ENCODE measurements around the gene FAXDC2. TPM values are rescaled to one million over a fixed set of nuclear protein-coding genes. Genes with fewer than 3 reads are reported as not detected.

Gene FAXDC2
- polyA plus RNA-seq, 3 donors, result 30.4 to 47.9 (median 33.5) TPM

- DNase-seq (ENCODE audit: extremely low read depth in 1 of 11, low read depth in 9 of 11, low spot score in 4 of 11), result no peak
These were observed 34.6 kb downstream of the FAXDC2 start for GRCh38 chr5:154815684-154816247.

- DNase-seq (ENCODE audit: extremely low read depth in 1 of 11, low read depth in 9 of 11, low spot score in 4 of 11), result no peak
These were observed 35.4 kb downstream of the FAXDC2 start for GRCh38 chr5:154815025-154815424.

GRCh38 chr5:154813736-154814135 is 36.7 kb downstream of the FAXDC2 start:
- no peak for DNase-seq (ENCODE audit: extremely low read depth in 1 of 11, low read depth in 9 of 11, low spot score in 4 of 11)

GRCh38 chr5:154813158-154813557 is 37.2 kb downstream of the FAXDC2 start:
- no peak for DNase-seq (ENCODE audit: extremely low read depth in 1 of 11, low read depth in 9 of 11, low spot score in 4 of 11)

GRCh38 chr5:154811653-154812465 is 38.5 kb downstream of the FAXDC2 start:
- peak in 10 of 11 donors; percentile 20 to 42 (median 27) for DNase-seq (ENCODE audit: extremely low read depth in 1 of 11, low read depth in 9 of 11, low spot score in 4 of 11)

GRCh38 chr5:154811239-154811638 is 39.2 kb downstream of the FAXDC2 start:
- DNase-seq (ENCODE audit: extremely low read depth in 1 of 11, low read depth in 9 of 11, low spot score in 4 of 11), result no peak

- DNase-seq (ENCODE audit: extremely low read depth in 1 of 11, low read depth in 9 of 11, low spot score in 4 of 11), result no peak
These were observed 44.2 kb downstream of the FAXDC2 start for GRCh38 chr5:154806176-154806575.

GRCh38 chr5:154802050-154802449 is 48.4 kb downstream of the FAXDC2 start:
- DNase-seq (ENCODE audit: extremely low read depth in 1 of 11, low read depth in 9 of 11, low spot score in 4 of 11), result no peak

GRCh38 chr5:154801083-154801482 is 49.3 kb downstream of the FAXDC2 start:
- no peak for DNase-seq (ENCODE audit: extremely low read depth in 1 of 11, low read depth in 9 of 11, low spot score in 4 of 11)

- no peak for DNase-seq (ENCODE audit: extremely low read depth in 1 of 11, low read depth in 9 of 11, low spot score in 4 of 11)
These were observed 49.8 kb downstream of the FAXDC2 start for GRCh38 chr5:154800582-154800981.

- no peak for DNase-seq (ENCODE audit: extremely low read depth in 1 of 11, low read depth in 9 of 11, low spot score in 4 of 11)
These were observed 52.6 kb downstream of the FAXDC2 start for GRCh38 chr5:154797762-154798161.

GRCh38 chr5:154795235-154795596 is 55.2 kb downstream of the FAXDC2 start:
- no peak for DNase-seq (ENCODE audit: extremely low read depth in 1 of 11, low read depth in 9 of 11, low spot score in 4 of 11)

- DNase-seq (ENCODE audit: extremely low read depth in 1 of 11, low read depth in 9 of 11, low spot score in 4 of 11), result no peak
These were observed 55.7 kb downstream of the FAXDC2 start for GRCh38 chr5:154794525-154795234.

GRCh38 chr5:154793599-154794524 is 56.5 kb downstream of the FAXDC2 start:
- no peak for DNase-seq (ENCODE audit: extremely low read depth in 1 of 11, low read depth in 9 of 11, low spot score in 4 of 11)

GRCh38 chr5:154791535-154791934 is 58.9 kb downstream of the FAXDC2 start:
- no peak for DNase-seq (ENCODE audit: extremely low read depth in 1 of 11, low read depth in 9 of 11, low spot score in 4 of 11)

- DNase-seq (ENCODE audit: extremely low read depth in 1 of 11, low read depth in 9 of 11, low spot score in 4 of 11), result no peak
These were observed 62.2 kb downstream of the FAXDC2 start for GRCh38 chr5:154788212-154788611.

- DNase-seq (ENCODE audit: extremely low read depth in 1 of 11, low read depth in 9 of 11, low spot score in 4 of 11), result no peak
These were observed 64.0 kb downstream of the FAXDC2 start for GRCh38 chr5:154786414-154786813.

- DNase-seq (ENCODE audit: extremely low read depth in 1 of 11, low read depth in 9 of 11, low spot score in 4 of 11), result no peak
These were observed 65.5 kb downstream of the FAXDC2 start for GRCh38 chr5:154784856-154785255.

- DNase-seq (ENCODE audit: extremely low read depth in 1 of 11, low read depth in 9 of 11, low spot score in 4 of 11), result no peak
These were observed 66.5 kb downstream of the FAXDC2 start for GRCh38 chr5:154783774-154784460.

Data from renal cortex interstitium (tissue), 11 donors.